ENCODE measurements around the gene KCTD19.

DNA sequence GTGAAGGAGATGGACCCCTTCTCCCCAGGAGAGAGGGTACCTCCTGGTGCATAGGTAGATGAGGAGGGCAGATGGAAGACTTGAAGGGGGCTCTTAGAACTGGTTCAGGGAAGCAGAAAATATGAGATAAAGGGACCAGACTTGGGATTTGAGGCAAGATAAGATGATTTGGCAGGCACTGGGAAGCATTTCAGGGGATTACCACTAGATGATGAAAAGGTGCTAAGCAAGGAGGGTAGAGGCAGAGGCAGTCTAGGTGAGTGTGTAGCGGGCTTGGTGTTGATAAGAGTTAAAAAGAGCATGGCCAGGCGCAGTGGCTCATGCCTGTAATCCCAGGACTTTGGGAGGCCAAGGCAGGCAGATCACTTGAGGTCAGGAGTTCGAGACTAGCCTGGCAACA is 63.3 kb downstream of the KCTD19 start:
- no peak for TF ChIP-seq CTCF (conservative IDR thresholded peaks at IDR 0.05; ENCODE audit: low read depth, low read length)
- no peak for TF ChIP-seq EZH2 (IDR thresholded peaks at IDR 0.05; ENCODE audit: borderline replicate concordance, low read depth, low read length, poor library complexity, severe bottlenecking)
